Fibroblast of lung (primary cell): ENCODE results near the gene LUC7L2. TPM values are rescaled to one million over a fixed set of nuclear protein-coding genes. Genes with fewer than 3 reads are reported as not detected.
"Not testable (repeated sequence)": the region's sequence is repeated elsewhere in the genome, so short reads cannot be mapped to it uniquely, and the experiment has no call there.

Source experiments
- DNase-seq, 2 donors: peaks; one replicate each; pipeline versions ENCODE4 v3.0.0 to v3.0.0-alpha.2; 2010; ENCODE audit warnings: low read depth in 2 of 2
- H2AFZ ChIP-seq: 2 replicates; pipeline ENCODE4 v1.5.1; 2012; ENCODE audit warnings: low read length, control low read depth, inconsistent platforms
- H3K27ac ChIP-seq: 2 replicates; pipeline ENCODE4 v1.5.1; 2011; ENCODE audit warnings: low read length, control low read depth; ENCODE audit not compliant: insufficient read depth
- H3K27me3 ChIP-seq: 2 replicates; pipeline ENCODE4 v1.5.1; 2011; ENCODE audit warnings: mild to moderate bottlenecking, low read length; ENCODE audit not compliant: control insufficient read depth, insufficient read depth
- H3K36me3 ChIP-seq: 2 replicates; pipeline ENCODE4 v1.5.1; 2011; ENCODE audit warnings: low read length; ENCODE audit not compliant: control insufficient read depth, insufficient read depth
- H3K4me1 ChIP-seq: 2 replicates; pipeline ENCODE4 v1.5.1; 2011; ENCODE audit warnings: low read length; ENCODE audit not compliant: control insufficient read depth, insufficient read depth; ENCODE audit errors: extremely low read depth
- H3K4me2 ChIP-seq: 2 replicates; pipeline ENCODE4 v1.5.1; 2011; ENCODE audit warnings: low read length, control low read depth; ENCODE audit not compliant: insufficient read depth; ENCODE audit errors: extremely low read depth
- H3K4me3 ChIP-seq, 4 experiments: fragments of 200-600 bp in 1 of 4; sonication (generic) in 1 of 4; replicated peaks in 1 of 4; 2 replicates each; pipeline ENCODE4 v1.5.1; 2011 to 2016; ENCODE audit warnings: low read length in 4 of 4, low read depth in 3 of 4, mild to moderate bottlenecking in 3 of 4, control low read depth in 2 of 4, inconsistent platforms in 1 of 4, mixed read lengths in 1 of 4; ENCODE audit not compliant: insufficient read depth in 1 of 4; ENCODE audit errors: control extremely low read depth in 1 of 4
- H3K79me2 ChIP-seq: 2 replicates; pipeline ENCODE4 v1.5.1; 2012; ENCODE audit warnings: mild to moderate bottlenecking, low read length, inconsistent platforms; ENCODE audit not compliant: control insufficient read depth, insufficient read depth
- H3K9ac ChIP-seq: 2 replicates; pipeline ENCODE4 v1.5.1; 2011; ENCODE audit warnings: mild to moderate bottlenecking, low read length, control low read depth; ENCODE audit not compliant: insufficient read depth
- H3K9me3 ChIP-seq: 2 replicates; pipeline ENCODE4 v1.5.1; 2012; ENCODE audit warnings: low read depth, low read length; ENCODE audit not compliant: control insufficient read depth, insufficient read depth
- H4K20me1 ChIP-seq: 2 replicates; pipeline ENCODE4 v1.5.1; 2011; ENCODE audit warnings: low read length; ENCODE audit not compliant: control insufficient read depth, insufficient read depth; ENCODE audit errors: extremely low read depth
- CTCF ChIP-seq, 2 donors: IDR thresholded peaks in 1 of 2; conservative IDR thresholded peaks in 1 of 2; 1 replicate in 1 of 2; 2 replicates in 1 of 2; pipeline ENCODE4 v1.5.1; 2011 to 2012; ENCODE audit warnings: low read length in 2 of 2, control low read depth in 1 of 2, inconsistent platforms in 1 of 2, low read depth in 1 of 2, mild to moderate bottlenecking in 1 of 2
- EZH2 ChIP-seq: IDR thresholded peaks from 2 replicates; pipeline ENCODE4 v1.5.1; 2012; ENCODE audit warnings: low read length, control low read depth, mild to moderate bottlenecking; ENCODE audit errors: missing control alignments
- polyA plus RNA-seq, 2 donors: library from polyadenylated mRNA; depleted of rRNA in 1 of 2; stranded (reverse) in 1 of 2; unstranded in 1 of 2; fragments of >200 nt; gene quantifications; 2 replicates each; pipeline ENCODE4 v1.2.1, GENCODE V29; 2011 to 2012; ENCODE audit warnings: missing spikeins in 1 of 2
- total RNA-seq: library from RNA; depleted of rRNA; stranded (reverse); fragments of >200 nt; gene quantifications from 2 replicates; pipeline ENCODE4 v1.2.1, GENCODE V29; 2014

The LUC7L2 gene
- total and polyA plus RNA-seq, 2 donors (not counting 1 experiment from before 2014, with no cell fraction given) = 38.5 to 48.7 TPM

- no peaks in the 10 kb centered on the region for H3K9me3 ChIP-seq
- no peak overlapping the region for H3K27ac ChIP-seq
- no peaks in the 10 kb centered on the region for H3K4me1 ChIP-seq
- peaks cover 4% of the 10 kb centered on the region for H3K36me3 ChIP-seq
- H3K4me2 ChIP-seq = no peak overlapping the region
- no peaks in the 10 kb centered on the region for H4K20me1 ChIP-seq
- no peaks in the 10 kb centered on the region for H3K27me3 ChIP-seq
- no peak overlapping the region for H2AFZ ChIP-seq
- H3K9ac ChIP-seq = no peak overlapping the region
- TF ChIP-seq CTCF (conservative IDR thresholded peaks at IDR 0.05 in 1 of 2, IDR thresholded peaks at IDR 0.05 in 1 of 2; ENCODE audit: low read depth in 1 of 2, low read length in 2 of 2) (no peak), EZH2 (no peak)
- DNase-seq = no peak
- H3K4me3 ChIP-seq = no peak overlapping the region
- no peaks in the 10 kb centered on the region for H3K79me2 ChIP-seq
Measured at GRCh38 chr7:139426258-139427028, 66.7 kb downstream of the LUC7L2 start.

GRCh38 chr7:139427029-139427420 lies 67.3 kb downstream of the LUC7L2 start:
- no peaks in the 10 kb centered on the region for H3K27me3 ChIP-seq

GRCh38 chr7:139427788-139428187 lies 68.1 kb downstream of the LUC7L2 start:
- no peak overlapping the region for H3K27ac ChIP-seq
- H3K4me1 ChIP-seq = no peaks in the 10 kb centered on the region
- no peak overlapping the region for H2AFZ ChIP-seq
- peaks cover 2% of the 10 kb centered on the region for H3K36me3 ChIP-seq
- H3K27me3 ChIP-seq = no peaks in the 10 kb centered on the region
- DNase-seq = no peak
- H4K20me1 ChIP-seq = no peaks in the 10 kb centered on the region
- no peaks in the 10 kb centered on the region for H3K9me3 ChIP-seq
- TF ChIP-seq EZH2 (no peak), CTCF (conservative IDR thresholded peaks at IDR 0.05 in 1 of 2, IDR thresholded peaks at IDR 0.05 in 1 of 2; ENCODE audit: low read depth in 1 of 2, low read length in 2 of 2) (no peak)
- H3K4me3 ChIP-seq = no peak overlapping the region
- H3K79me2 ChIP-seq = no peaks in the 10 kb centered on the region
- H3K9ac ChIP-seq = no peak overlapping the region
- H3K4me2 ChIP-seq = no peak overlapping the region

More at GRCh38 chr7:139427029-139427420, 67.3 kb downstream of the LUC7L2 start:
- Histone ChIP-seq H3K27ac (no peak overlapping the region), H3K9ac (no peak overlapping the region), H3K9me3 (no peaks in the 10 kb centered on the region), H3K79me2 (no peaks in the 10 kb centered on the region), H2AFZ (no peak overlapping the region), H3K4me2 (no peak overlapping the region), H4K20me1 (no peaks in the 10 kb centered on the region), H3K36me3 (peaks cover 4% of the 10 kb centered on the region), H3K4me3 (no peak overlapping the region), H3K4me1 (no peaks in the 10 kb centered on the region)
- no peak for DNase-seq
- TF ChIP-seq CTCF (conservative IDR thresholded peaks at IDR 0.05 in 1 of 2, IDR thresholded peaks at IDR 0.05 in 1 of 2; ENCODE audit: low read depth in 1 of 2, low read length in 2 of 2) (no peak), EZH2 (no peak)

GRCh38 chr7:139429735-139430134 lies 70.0 kb downstream of the LUC7L2 start:
- H3K27ac ChIP-seq, H3K4me2 ChIP-seq, H3K79me2 ChIP-seq, H3K9me3 ChIP-seq, H3K27me3 ChIP-seq, H2AFZ ChIP-seq, H3K36me3 ChIP-seq, H4K20me1 ChIP-seq, H3K4me1 ChIP-seq, H3K4me3 ChIP-seq, H3K9ac ChIP-seq, DNase-seq: not testable (repeated sequence)
